ENCODE measurements around the gene UBE2Q1.

UBE2Q1 gene

DNA sequence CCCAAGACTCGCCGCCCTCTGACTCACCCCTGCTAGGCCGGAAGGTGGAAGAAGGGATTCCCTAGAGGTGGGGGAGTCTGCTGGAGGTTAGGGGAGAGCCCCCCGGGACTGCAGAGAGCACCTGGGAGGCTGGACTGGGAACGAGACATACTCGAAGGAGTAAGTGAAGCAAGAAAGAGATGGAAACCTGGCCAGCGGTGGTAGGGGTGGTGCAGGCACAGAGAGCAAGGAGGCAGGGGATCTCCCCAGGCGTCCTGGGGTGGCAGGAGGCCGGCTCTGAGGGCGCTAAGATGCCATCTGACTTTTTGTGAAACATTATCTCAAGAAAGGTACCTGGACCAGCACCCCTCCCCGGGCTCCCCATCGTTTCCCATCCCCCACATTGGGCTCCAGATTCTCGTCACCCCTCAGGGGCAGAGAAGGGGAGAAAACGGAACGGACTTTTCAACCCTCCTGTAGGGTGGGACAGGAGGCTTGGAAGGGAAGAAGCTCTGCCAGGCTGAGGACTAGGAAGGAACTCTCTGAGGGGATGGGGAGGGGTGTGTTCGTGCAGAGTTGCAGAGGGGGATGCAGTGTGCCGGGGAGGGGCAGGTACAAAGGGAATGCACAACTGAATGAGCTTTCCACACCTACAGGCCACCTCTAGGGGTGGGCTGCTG is 9.8 kb upstream of the UBE2Q1 start:
- no peak for TF ChIP-seq EZH2 (IDR thresholded peaks at IDR 0.05; ENCODE audit: borderline replicate concordance, low read depth, low read length, severe bottlenecking)
- TF ChIP-seq, protein P1, sequence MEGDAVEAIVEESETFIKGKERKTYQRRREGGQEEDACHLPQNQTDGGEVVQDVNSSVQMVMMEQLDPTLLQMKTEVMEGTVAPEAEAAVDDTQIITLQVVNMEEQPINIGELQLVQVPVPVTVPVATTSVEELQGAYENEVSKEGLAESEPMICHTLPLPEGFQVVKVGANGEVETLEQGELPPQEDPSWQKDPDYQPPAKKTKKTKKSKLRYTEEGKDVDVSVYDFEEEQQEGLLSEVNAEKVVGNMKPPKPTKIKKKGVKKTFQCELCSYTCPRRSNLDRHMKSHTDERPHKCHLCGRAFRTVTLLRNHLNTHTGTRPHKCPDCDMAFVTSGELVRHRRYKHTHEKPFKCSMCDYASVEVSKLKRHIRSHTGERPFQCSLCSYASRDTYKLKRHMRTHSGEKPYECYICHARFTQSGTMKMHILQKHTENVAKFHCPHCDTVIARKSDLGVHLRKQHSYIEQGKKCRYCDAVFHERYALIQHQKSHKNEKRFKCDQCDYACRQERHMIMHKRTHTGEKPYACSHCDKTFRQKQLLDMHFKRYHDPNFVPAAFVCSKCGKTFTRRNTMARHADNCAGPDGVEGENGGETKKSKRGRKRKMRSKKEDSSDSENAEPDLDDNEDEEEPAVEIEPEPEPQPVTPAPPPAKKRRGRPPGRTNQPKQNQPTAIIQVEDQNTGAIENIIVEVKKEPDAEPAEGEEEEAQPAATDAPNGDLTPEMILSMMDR (IDR thresholded peaks at IDR 0.05; ENCODE audit: borderline replicate concordance, extremely low read depth, low read length, poor library complexity, severe bottlenecking): no peak
- ATAC-seq (ENCODE audit: insufficient read depth, low read depth) (no peak; the same call in 2 of the 3 replicates), DNase-seq (no peak)
- peaks cover 17% of the 10 kb centered on the region for H3K27me3 ChIP-seq (ENCODE audit: insufficient read depth, low read length, poor library complexity)
- H2AFZ ChIP-seq (ENCODE audit: low read depth, low read length): no peak overlapping the region
- H3K9ac ChIP-seq (ENCODE audit: low read depth, low read length): no peak overlapping the region
- H3K79me2 ChIP-seq (ENCODE audit: insufficient read depth, low read length): no peaks in the 10 kb centered on the region
- peaks cover 25% of the 10 kb centered on the region for H4K20me1 ChIP-seq (ENCODE audit: insufficient read depth, low read length)
- H3K36me3 ChIP-seq (ENCODE audit: insufficient read depth, low read length): no peaks in the 10 kb centered on the region
- H3K27ac ChIP-seq (ENCODE audit: low read length): no peak overlapping the region
- peaks cover 7% of the 10 kb centered on the region for H3K4me1 ChIP-seq (ENCODE audit: insufficient read depth, low read length)
- peak overlapping the region; percentile 53 for H3K4me2 ChIP-seq (ENCODE audit: insufficient read depth, low read length)
- H3K9me3 ChIP-seq (ENCODE audit: insufficient read depth, low read length, severe bottlenecking): no peaks in the 10 kb centered on the region
- H3K4me3 ChIP-seq (ENCODE audit: low read depth in 1 of 2, low read length in 2 of 2): no peak overlapping the region

DNA sequence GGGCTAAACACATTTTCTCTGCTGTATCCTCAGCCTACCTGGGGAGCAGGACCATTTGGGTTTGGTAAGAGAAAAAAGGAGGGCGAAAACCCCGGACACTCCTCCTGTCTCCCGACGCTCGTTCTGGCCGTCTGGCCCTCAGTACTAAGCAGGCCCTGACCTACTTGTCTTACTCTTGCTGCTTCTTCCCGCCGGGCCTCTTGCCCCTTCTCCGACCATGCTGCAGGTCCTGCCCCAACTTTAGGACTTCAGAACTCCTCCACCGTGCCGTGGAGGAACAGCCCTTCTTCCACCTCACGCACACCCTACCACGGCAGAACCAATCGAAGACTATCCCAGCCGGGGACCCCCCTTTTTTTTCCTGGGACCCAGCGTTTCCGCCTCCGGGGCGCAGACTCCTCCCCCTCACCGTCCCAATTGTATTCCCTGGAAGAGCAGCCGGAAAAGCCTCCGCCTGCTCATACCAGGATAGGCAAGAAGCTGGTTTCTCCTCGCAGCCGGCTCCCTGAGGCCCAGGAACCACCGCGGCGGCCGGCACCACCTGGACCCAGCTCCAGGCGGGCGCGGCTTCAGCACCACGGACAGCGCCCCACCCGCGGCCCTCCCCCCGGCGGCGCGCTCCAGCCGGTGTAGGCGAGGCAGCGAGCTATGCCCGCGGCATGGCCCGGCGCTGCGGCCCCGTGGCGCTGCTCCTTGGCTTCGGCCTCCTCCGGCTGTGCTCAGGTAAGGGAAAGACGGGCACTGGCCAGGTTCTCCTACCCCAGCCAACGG is 9.1 kb upstream of the UBE2Q1 start, which contains the start of gene CHRNB2:
TSS of gene CHRNB2 (plus strand) at position 393 of the 771 bp plus-strand sequence. CDS start at position 660, 267 bp downstream.
- ATAC-seq (ENCODE audit: insufficient read depth, low read depth) (peak; percentile 99), DNase-seq (peak; percentile 80)
- Histone ChIP-seq H3K4me1 (ENCODE audit: insufficient read depth, low read length) (peaks cover 7% of the 10 kb centered on the region), H2AFZ (ENCODE audit: low read depth, low read length) (no peak within 1 kb of the TSS), H3K27ac (ENCODE audit: low read length) (no peak within 1 kb of the TSS), H3K9me3 (ENCODE audit: insufficient read depth, low read length, severe bottlenecking) (no peaks in the 10 kb centered on the region), H3K4me3 (ENCODE audit: low read depth in 1 of 2, low read length in 2 of 2) (no peak within 1 kb of the TSS), H3K9ac (ENCODE audit: low read depth, low read length) (no peak within 1 kb of the TSS), H3K79me2 (ENCODE audit: insufficient read depth, low read length) (no peaks in the 10 kb centered on the region), H3K4me2 (ENCODE audit: insufficient read depth, low read length) (peak within 1 kb of the TSS; percentile 53), H4K20me1 (ENCODE audit: insufficient read depth, low read length) (peaks cover 25% of the 10 kb centered on the region), H3K27me3 (ENCODE audit: insufficient read depth, low read length, poor library complexity) (peaks cover 17% of the 10 kb centered on the region), H3K36me3 (ENCODE audit: insufficient read depth, low read length) (no peaks in the 10 kb centered on the region)
- TF ChIP-seq EZH2 (IDR thresholded peaks at IDR 0.05; ENCODE audit: borderline replicate concordance, low read depth, low read length, severe bottlenecking): peak; percentile 50
- TF ChIP-seq, protein P1 (IDR thresholded peaks at IDR 0.05; ENCODE audit: borderline replicate concordance, extremely low read depth, low read length, poor library complexity, severe bottlenecking): no peak

DNA sequence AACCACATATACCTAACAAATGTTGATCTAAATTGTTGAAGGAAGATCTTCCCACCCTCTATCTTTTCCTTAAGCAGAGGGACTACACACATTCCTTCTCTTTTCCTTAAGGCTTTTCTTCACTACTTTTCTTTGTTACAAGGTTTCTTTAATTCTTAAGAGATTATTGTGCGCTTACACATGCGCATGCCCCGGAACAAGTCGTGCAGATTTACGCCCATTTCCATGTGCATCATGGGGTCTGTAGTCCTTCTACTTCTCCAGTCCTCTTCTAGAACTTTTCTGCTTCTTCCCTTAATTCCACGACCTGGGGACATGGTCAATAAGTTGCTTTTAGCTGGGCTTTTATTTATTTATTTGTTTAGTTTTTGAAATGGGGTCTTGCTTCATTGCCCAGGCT is 7.4 kb upstream of the UBE2Q1 start:
- no peak overlapping the region for H3K4me2 ChIP-seq (ENCODE audit: insufficient read depth, low read length)
- DNase-seq (no peak), ATAC-seq (ENCODE audit: insufficient read depth, low read depth) (no peak)
- H3K9me3 ChIP-seq (ENCODE audit: insufficient read depth, low read length, severe bottlenecking): no peaks in the 10 kb centered on the region
- H4K20me1 ChIP-seq (ENCODE audit: insufficient read depth, low read length): peaks cover 19% of the 10 kb centered on the region
- no peaks in the 10 kb centered on the region for H3K79me2 ChIP-seq (ENCODE audit: insufficient read depth, low read length)
- no peak overlapping the region for H3K9ac ChIP-seq (ENCODE audit: low read depth, low read length)
- TF ChIP-seq, protein P1 (IDR thresholded peaks at IDR 0.05; ENCODE audit: borderline replicate concordance, extremely low read depth, low read length, poor library complexity, severe bottlenecking): no peak
- TF ChIP-seq EZH2 (IDR thresholded peaks at IDR 0.05; ENCODE audit: borderline replicate concordance, low read depth, low read length, severe bottlenecking): no peak
- H3K27ac ChIP-seq (ENCODE audit: low read length): no peak overlapping the region
- peaks cover 17% of the 10 kb centered on the region for H3K27me3 ChIP-seq (ENCODE audit: insufficient read depth, low read length, poor library complexity)
- peaks cover 7% of the 10 kb centered on the region for H3K4me1 ChIP-seq (ENCODE audit: insufficient read depth, low read length)
- H3K36me3 ChIP-seq (ENCODE audit: insufficient read depth, low read length): no peaks in the 10 kb centered on the region
- H2AFZ ChIP-seq (ENCODE audit: low read depth, low read length): no peak overlapping the region
- no peak overlapping the region for H3K4me3 ChIP-seq (ENCODE audit: low read depth in 1 of 2, low read length in 2 of 2)
